GM10847 (cell line): ENCODE results near the gene MFGE8.
A peak's percentile ranks its signal among the peaks of the same experiment; 100 is the strongest.

Experiments
- POLR2A ChIP-seq: IDR thresholded peaks from 2 replicates; pipeline ENCODE4 v1.6.1; 2011; ENCODE audit not compliant: insufficient read length; ENCODE audit errors: extremely low read depth

The MFGE8 gene, protein sequence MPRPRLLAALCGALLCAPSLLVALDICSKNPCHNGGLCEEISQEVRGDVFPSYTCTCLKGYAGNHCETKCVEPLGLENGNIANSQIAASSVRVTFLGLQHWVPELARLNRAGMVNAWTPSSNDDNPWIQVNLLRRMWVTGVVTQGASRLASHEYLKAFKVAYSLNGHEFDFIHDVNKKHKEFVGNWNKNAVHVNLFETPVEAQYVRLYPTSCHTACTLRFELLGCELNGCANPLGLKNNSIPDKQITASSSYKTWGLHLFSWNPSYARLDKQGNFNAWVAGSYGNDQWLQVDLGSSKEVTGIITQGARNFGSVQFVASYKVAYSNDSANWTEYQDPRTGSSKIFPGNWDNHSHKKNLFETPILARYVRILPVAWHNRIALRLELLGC

GRCh38 chr15:88913017-88913849, at the start of gene MFGE8:
Gene MFGE8 (minus strand): TSS chr15:88913379. CDS start chr15:88913319, 60 bp downstream.
- peak; percentile 22 for TF ChIP-seq POLR2A

DNA sequence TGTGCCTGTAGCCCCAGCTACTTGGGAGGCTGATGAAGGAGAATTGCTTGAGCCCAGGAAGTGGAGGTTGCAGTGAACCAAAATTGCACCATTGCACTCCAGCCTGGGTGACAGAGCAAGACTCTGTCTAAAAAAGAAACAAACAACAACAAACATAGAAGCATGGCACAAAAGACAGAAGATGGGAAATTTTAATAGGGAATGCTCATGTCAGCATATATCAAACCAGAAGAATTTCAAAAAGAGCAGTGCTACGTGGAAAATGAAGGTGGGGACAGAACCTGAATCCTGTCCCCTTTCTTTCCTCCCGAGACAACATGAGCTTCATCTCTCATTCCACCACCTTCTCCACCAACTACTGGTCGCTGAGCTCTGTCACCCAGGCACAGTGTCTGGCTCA, 46.3 kb upstream of the MFGE8 start:
- TF ChIP-seq POLR2A = no peak

DNA sequence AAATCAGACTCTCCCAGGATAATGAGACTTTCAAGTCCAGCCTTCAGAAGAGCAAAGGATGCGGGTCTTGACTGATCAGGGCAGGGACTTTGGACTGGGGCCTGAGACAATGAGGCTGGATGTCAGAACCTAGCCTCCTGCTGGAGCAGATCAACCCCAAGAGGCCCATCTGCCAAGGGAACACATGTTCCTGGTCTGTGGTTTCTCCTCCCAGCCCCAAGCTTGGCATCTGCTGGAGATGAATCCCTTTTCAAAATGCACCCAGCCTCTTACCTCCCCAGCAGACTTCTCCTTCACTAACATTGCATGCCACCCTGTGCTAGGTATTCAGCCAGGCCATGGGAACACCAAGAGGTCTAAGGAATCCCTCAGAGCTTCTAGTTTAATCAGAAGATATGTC, 43.7 kb upstream of the MFGE8 start:
- TF ChIP-seq POLR2A = no peak

DNA sequence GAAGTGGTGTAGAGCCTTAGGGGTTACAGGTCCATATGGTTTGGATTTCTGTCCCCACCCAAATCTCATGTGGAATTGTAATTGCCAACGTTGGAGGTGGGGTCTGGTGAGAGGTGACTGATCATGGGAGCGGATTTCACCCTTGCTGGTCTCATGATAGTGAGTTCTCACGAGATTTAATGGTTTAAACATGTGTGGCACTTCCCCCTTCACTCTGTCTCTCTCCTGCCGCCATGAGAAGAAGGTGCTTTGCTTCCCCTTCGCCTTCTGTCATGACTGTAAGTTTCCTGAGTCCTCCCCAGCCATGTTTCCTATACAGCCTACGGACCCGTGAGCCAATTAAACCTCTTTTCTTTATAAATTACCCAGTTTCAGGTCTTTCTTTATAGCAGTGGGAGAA, 43.1 kb upstream of the MFGE8 start:
- no peak for TF ChIP-seq POLR2A

DNA sequence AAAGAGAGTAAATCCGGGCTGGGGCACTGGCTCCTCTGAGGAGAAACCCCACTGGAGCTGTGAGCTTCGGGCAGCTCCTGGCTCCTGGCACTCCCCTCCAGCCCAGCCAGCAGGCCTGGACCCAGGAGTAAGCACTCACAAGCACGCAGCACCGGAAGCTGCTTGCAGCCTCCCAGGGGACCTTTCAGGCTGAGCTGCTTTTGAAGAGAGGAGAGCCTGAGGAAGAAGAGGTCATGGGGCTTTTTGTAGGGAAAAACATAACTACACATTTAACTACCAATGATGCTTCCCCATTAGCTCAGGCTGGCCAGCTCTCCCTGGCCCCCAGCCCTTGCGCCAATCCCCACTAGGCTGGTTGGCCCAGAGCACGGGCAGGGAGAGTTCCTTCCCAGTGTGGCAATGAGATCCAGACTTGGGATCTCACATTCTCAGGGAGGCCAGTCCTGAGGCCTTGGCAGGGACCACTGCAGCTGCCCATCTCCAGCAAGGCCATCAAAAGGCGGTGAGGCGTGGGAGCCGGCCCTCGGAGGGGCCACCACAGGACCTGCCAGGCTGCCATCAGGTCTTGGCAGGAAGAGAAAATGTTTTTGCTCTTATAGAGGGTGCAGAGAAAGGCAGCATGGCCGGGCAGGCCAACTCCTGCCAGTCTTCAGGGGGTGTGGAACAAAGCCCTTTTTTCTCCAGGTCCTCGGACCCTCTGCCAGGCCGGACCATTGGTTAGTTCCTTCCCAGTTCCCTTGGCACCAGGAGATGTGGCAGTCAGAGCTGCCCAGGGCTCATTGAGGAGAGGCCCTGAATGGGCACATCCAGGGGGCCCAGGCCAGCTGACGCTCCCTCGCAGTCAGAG, 41.5 kb upstream of the MFGE8 start:
- no peak for TF ChIP-seq POLR2A

DNA sequence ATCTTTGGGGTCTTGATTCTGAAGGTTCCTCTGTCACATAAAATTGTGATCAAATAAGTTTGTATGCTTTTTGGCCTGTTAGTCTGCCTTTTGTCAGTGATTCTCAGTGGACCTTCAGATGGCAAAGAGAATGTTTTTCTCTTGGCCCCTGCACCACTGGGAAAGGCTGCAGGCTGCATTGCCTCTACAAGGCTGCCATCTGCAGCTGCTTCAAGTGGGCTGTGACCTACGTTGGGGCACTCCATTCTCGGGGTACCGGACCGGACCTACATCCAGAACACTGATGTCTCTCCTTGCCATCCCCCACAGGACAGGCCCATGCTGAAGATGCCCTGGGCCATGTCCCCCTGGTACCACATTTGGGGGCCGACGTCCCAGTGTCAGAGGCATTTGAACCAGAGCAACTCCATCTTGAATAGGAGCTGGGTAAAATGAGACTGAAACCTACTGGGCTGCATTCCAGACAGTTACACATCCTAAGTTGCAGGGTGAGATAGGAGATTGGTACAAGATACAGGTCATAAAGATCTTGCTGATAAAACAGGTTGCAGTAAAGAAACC, 37.5 kb upstream of the MFGE8 start:
- TF ChIP-seq POLR2A = no peak

GRCh38 chr15:88949734-88950400, 36.7 kb upstream of the MFGE8 start:
- no peak for TF ChIP-seq POLR2A

DNA sequence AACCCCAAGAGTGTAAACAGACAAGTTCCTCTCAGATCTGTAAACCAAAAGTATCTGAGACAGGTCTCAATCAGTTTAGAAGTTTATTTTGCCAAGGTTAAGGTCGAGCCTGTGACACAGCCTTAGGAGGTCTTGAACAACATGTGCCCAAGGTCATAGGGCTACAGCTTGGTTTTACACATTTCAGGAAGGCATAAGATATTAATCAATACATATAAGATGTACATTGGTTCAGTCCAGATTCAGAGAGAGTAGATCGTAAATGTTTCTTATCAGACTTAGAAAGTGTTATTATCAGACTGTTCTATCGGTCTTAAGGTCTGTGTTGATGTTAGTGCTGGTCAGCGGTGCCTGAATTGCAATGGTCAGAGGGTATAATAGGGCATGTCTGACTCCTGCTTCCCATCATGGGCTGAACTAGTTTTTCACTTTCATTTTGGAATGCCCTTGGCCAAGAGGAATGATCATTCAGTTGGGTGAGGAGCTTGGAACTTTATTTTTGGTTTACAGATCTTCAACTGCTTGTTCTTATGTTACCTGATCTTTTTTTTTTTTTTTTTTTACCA, 27.0 kb upstream of the MFGE8 start:
- no peak for TF ChIP-seq POLR2A

GRCh38 chr15:88939486-88939806, 26.3 kb upstream of the MFGE8 start:
- no peak for TF ChIP-seq POLR2A

DNA sequence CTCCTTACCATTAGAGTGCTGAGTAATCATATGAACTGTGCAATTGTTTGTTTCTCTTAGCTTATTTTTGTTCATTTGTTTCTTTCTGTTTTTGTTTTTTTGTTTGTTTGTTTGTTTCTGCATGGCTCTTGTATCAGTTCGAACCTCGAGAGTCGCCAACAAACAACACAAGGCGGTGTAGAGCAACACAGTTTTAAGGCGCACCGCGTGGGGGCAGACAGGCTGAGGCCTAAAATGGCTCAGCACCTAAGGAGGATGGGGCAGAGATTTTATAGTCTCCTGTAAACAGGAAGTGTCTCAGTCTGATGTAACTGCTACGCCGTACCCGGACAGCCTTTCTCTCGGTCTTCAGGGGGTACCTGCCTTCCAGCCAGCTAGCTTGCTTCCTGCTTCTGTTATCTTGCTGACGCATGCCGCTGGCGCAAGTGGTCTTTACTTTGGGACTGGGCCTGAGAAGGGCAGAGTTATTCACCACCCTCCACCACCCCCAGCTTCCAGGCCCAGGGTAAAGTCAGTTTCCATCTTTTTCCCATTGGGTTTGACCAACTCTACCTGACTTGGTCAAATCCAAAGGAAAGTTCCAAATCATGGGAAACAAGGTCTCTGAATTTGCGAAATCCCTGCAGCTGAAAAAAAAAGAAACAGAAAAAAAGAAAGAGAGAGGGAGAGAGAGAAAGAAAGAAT, 25.8 kb upstream of the MFGE8 start:
- TF ChIP-seq POLR2A = no peak

GRCh38 chr15:88932875-88933330, 19.7 kb upstream of the MFGE8 start:
- TF ChIP-seq POLR2A = no peak

DNA sequence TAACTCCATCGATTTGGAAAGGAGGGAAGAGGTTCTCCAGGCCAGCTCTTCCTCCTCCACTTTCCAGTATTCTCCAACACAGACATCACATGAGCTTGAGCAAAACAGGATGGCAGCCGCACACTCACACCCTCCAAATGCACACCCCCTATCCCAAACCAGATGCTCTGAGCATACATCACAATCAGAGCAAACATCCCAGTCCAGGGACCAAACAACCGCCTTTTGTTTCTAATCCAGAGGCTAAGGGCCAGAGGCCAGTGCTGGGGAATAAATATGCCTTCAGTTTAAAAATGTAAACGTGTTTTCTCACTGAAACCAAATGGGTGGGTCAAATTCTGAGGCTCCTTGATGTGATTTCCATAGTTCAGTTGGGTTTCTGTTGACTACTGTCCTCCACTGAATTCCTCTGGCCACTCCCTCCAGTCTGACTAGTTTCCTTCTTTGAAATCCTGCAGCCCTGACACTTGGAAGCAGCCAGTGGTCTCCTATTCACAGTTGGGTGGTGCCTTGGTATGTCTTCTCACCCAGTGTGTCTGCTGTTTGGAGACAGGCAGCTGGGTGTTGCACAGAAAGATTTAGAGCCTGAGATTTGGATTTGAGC, 19.2 kb upstream of the MFGE8 start:
- no peak for TF ChIP-seq POLR2A

DNA sequence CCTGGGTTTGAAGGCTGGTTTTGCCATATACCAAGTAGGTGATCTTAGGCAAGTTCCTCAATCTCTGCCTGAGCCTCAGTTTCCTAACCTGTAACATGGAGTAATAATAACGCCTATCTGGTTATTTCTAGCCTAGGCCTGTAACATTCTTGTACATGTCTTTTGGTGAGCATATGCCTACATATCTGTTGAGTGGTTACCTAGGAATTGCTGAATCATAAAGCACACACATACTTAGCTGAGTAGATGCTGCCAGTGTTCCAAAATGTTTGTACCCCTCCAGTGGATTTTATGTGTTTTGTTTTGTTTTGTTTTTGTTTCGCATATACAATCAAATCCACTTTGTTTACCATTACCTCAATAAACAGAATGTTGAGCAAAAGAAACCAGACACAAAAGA, 17.4 kb upstream of the MFGE8 start:
- TF ChIP-seq POLR2A = no peak
